Esophagus squamous epithelium (tissue), 4 donors: ENCODE data around the gene TMEM178B.

Experiments used
- POLR2A ChIP-seq, 4 donors: fragments of 450-650 bp; IDR thresholded peaks; one replicate each; pipeline ENCODE4 v1.6.1; 2017; ENCODE audit warnings: antibody characterized with exemption in 4 of 4, mild to moderate bottlenecking in 4 of 4, moderate library complexity in 3 of 4
- TF ChIP-seq, protein P1 (sequence below), 6 experiments: fragments of 450-650 bp in 4 of 6; fragments of 200-600 bp in 2 of 6; sonication (generic) in 2 of 6; IDR thresholded peaks; one replicate each; pipeline ENCODE4 v1.5.1; 2016 to 2019; ENCODE audit warnings: antibody characterized with exemption in 6 of 6, mild to moderate bottlenecking in 4 of 6, moderate library complexity in 4 of 6

DNA sequence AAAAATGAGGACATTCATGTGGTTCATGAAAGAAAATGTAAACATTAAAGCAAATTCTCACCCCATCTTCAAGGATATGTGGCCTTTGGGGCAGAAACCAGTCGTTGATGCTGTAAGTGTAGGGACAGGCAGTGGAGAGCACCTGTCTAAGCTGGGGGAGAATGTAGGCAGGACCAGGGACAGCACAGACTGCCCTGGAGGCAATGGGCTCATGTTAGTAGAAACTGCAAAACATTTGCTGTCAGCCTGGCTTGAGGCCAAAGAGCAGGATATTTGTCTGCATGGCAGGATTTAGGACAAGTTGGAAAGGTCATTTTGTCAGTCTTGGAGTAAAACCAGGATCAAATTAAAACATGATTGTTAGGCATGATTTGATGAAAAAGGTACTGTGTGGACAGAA lies 265.7 kb downstream of the TMEM178B start:
- TF ChIP-seq, protein P1, sequence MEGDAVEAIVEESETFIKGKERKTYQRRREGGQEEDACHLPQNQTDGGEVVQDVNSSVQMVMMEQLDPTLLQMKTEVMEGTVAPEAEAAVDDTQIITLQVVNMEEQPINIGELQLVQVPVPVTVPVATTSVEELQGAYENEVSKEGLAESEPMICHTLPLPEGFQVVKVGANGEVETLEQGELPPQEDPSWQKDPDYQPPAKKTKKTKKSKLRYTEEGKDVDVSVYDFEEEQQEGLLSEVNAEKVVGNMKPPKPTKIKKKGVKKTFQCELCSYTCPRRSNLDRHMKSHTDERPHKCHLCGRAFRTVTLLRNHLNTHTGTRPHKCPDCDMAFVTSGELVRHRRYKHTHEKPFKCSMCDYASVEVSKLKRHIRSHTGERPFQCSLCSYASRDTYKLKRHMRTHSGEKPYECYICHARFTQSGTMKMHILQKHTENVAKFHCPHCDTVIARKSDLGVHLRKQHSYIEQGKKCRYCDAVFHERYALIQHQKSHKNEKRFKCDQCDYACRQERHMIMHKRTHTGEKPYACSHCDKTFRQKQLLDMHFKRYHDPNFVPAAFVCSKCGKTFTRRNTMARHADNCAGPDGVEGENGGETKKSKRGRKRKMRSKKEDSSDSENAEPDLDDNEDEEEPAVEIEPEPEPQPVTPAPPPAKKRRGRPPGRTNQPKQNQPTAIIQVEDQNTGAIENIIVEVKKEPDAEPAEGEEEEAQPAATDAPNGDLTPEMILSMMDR (IDR thresholded peaks at IDR 0.05) = no peak
- TF ChIP-seq POLR2A (IDR thresholded peaks at IDR 0.05) = no peak
